H1 (cell line): ENCODE measurements around the gene ZNF609. TPM values are rescaled to one million over a fixed set of nuclear protein-coding genes. Genes with fewer than 3 reads are reported as not detected.

Source experiments
- CTCF ChIA-PET: fragments of 300-600 bp; sonication (Branson Sonifier 250); formaldehyde crosslinking; loops from one replicate; lab custom pipeline; 2021; ENCODE audit not compliant: partially characterized antibody; lab: Charles Lee
- POLR2A ChIA-PET: fragments of 300-600 bp; sonication (Branson Sonifier 250); formaldehyde crosslinking; loops from one replicate; lab custom pipeline; 2021; ENCODE audit warnings: inconsistent platforms; ENCODE audit not compliant: partially characterized antibody; lab: Charles Lee
- DNase-seq, 2 experiments: peaks; one replicate each; pipeline versions ENCODE4 v3.0.0 to v3.0.0-alpha.2; 2010 to 2022; ENCODE audit warnings: low spot score in 2 of 2, low read depth in 1 of 2, mixed read lengths in 1 of 2
- FAIRE-seq: peaks from 2 replicates; lab custom pipeline; 2011; peaks lifted over from hg19 to GRCh38; lab: Jason Lieb, UNC
- H2AFZ ChIP-seq: 2 replicates; pipeline ENCODE4 v1.8.1; 2012; ENCODE audit warnings: low read length, inconsistent platforms
- H2AK5ac ChIP-seq: 2 replicates; pipeline ENCODE4 v1.6.1; 2013; ENCODE audit warnings: low read depth, low read length
- H2BK120ac ChIP-seq: replicated peaks from 2 replicates; pipeline ENCODE3; 2013; ENCODE audit warnings: low read depth, low read length, inconsistent platforms
- H2BK12ac ChIP-seq: 2 replicates; pipeline ENCODE4 v1.6.1; 2013; ENCODE audit warnings: low read depth, low read length
- H2BK15ac ChIP-seq: 2 replicates; pipeline ENCODE4 v1.6.1; 2013; ENCODE audit warnings: low read length
- H2BK20ac ChIP-seq: 2 replicates; pipeline ENCODE4 v1.6.1; 2013; ENCODE audit warnings: low read length
- H2BK5ac ChIP-seq: 2 replicates; pipeline ENCODE4 v1.6.1; 2013; ENCODE audit warnings: low read depth, low read length
- H3K14ac ChIP-seq: 2 replicates; pipeline ENCODE4 v1.6.1; 2013; ENCODE audit warnings: inconsistent platforms; ENCODE audit not compliant: insufficient read length
- H3K18ac ChIP-seq: 2 replicates; pipeline ENCODE4 v1.6.1; 2013; ENCODE audit warnings: low read length; ENCODE audit errors: extremely low read depth
- H3K23ac ChIP-seq: 2 replicates; pipeline ENCODE4 v1.6.1; 2013; ENCODE audit warnings: inconsistent platforms; ENCODE audit not compliant: insufficient read length
- H3K23me2 ChIP-seq: 2 replicates; pipeline ENCODE4 v1.6.1; 2013; ENCODE audit warnings: low read depth, low read length
- H3K27ac ChIP-seq: 2 replicates; pipeline ENCODE4 v1.6.1; 2011; ENCODE audit warnings: low read depth, low read length, inconsistent platforms
- H3K27me3 ChIP-seq, 4 experiments: replicated peaks in 1 of 4; 1 replicate in 1 of 4; 2 replicates in 3 of 4; pipeline versions ENCODE4 v1.6.1 to v1.8.1; 2011 to 2013; ENCODE audit warnings: low read length in 3 of 4, mild to moderate bottlenecking in 3 of 4, inconsistent platforms in 2 of 4, mixed read lengths in 2 of 4, moderate library complexity in 1 of 4; ENCODE audit not compliant: control insufficient read depth in 3 of 4, insufficient read depth in 3 of 4; ENCODE audit errors: extremely low read depth in 1 of 4
- H3K36me3 ChIP-seq, 4 experiments: 2 replicates each; pipeline versions ENCODE4 v1.6.1 to v1.8.1; 2011 to 2013; ENCODE audit warnings: mild to moderate bottlenecking in 4 of 4, low read length in 3 of 4, moderate library complexity in 2 of 4, control low read depth in 1 of 4, inconsistent platforms in 1 of 4; ENCODE audit not compliant: insufficient read depth in 4 of 4, control insufficient read depth in 2 of 4
- H3K4ac ChIP-seq: replicated peaks from 2 replicates; pipeline ENCODE3; 2013; ENCODE audit warnings: low read length, low read depth, mixed read lengths, inconsistent platforms; ENCODE audit not compliant: insufficient read length
- H3K4me1 ChIP-seq, 4 experiments: replicated peaks in 1 of 4; 1 replicate in 1 of 4; 2 replicates in 3 of 4; pipeline versions ENCODE4 v1.6.1 to v1.8.1; 2011 to 2013; ENCODE audit warnings: low read length in 3 of 4, inconsistent platforms in 2 of 4, mixed read lengths in 1 of 4; ENCODE audit not compliant: insufficient read depth in 4 of 4, control insufficient read depth in 3 of 4
- H3K4me2 ChIP-seq, 2 experiments: 2 replicates each; pipeline versions ENCODE4 v1.6.1 to v1.8.1; 2011 to 2013; ENCODE audit warnings: low read depth in 2 of 2, low read length in 2 of 2, control low read depth in 1 of 2, inconsistent platforms in 1 of 2, mild to moderate bottlenecking in 1 of 2; ENCODE audit not compliant: insufficient read depth in 1 of 2
- H3K4me3 ChIP-seq, 4 experiments: fragments of 200-600, 300-600 bp in 1 of 4; sonication (generic), shearing (Covaris generic), sonication (Bioruptor Twin) in 1 of 4; 2 replicates each; pipeline versions ENCODE4 v1.5.1 to v1.8.1; 2011 to 2016; ENCODE audit warnings: low read length in 4 of 4, low read depth in 3 of 4, control low read depth in 2 of 4, inconsistent platforms in 2 of 4, mild to moderate bottlenecking in 2 of 4, mixed read lengths in 1 of 4, moderate library complexity in 1 of 4; ENCODE audit not compliant: insufficient read depth in 2 of 4; ENCODE audit errors: extremely low read depth in 1 of 4
- H3K56ac ChIP-seq: replicated peaks from 2 replicates; pipeline ENCODE3; 2013; ENCODE audit warnings: low read depth, mild to moderate bottlenecking, mixed read lengths, low read length, inconsistent platforms; ENCODE audit not compliant: insufficient read length
- H3K79me1 ChIP-seq: 2 replicates; pipeline ENCODE4 v1.6.1; 2013; ENCODE audit warnings: low read depth, low read length, control low read depth
- H3K79me2 ChIP-seq, 2 experiments: 2 replicates each; pipeline versions ENCODE4 v1.6.1 to v1.8.1; 2012 to 2013; ENCODE audit warnings: low read length in 2 of 2, mild to moderate bottlenecking in 2 of 2, inconsistent platforms in 1 of 2; ENCODE audit not compliant: insufficient read depth in 2 of 2, control insufficient read depth in 1 of 2
- H3K9ac ChIP-seq, 4 experiments: replicated peaks in 1 of 4; 1 replicate in 1 of 4; 2 replicates in 3 of 4; pipeline versions ENCODE4 v1.6.1 to v1.8.1; 2011 to 2013; ENCODE audit warnings: low read depth in 3 of 4, low read length in 3 of 4, control low read depth in 2 of 4, mild to moderate bottlenecking in 2 of 4, moderate library complexity in 2 of 4, inconsistent platforms in 1 of 4; ENCODE audit errors: extremely low read depth in 1 of 4
- H3K9me3 ChIP-seq, 2 experiments: 2 replicates each; pipeline versions ENCODE4 v1.6.1 to v1.8.1; 2012 to 2013; ENCODE audit warnings: mild to moderate bottlenecking in 2 of 2, moderate library complexity in 2 of 2, control low read depth in 1 of 2, inconsistent platforms in 1 of 2, low read depth in 1 of 2, low read length in 1 of 2, mixed read lengths in 1 of 2; ENCODE audit not compliant: insufficient read depth in 2 of 2
- H4K20me1 ChIP-seq, 2 experiments: replicated peaks in 1 of 2; 2 replicates each; pipeline versions ENCODE3 to v1.8.1; 2011 to 2013; ENCODE audit warnings: inconsistent platforms in 2 of 2, low read length in 2 of 2, mild to moderate bottlenecking in 1 of 2; ENCODE audit not compliant: insufficient read depth in 2 of 2, control insufficient read depth in 1 of 2
- H4K5ac ChIP-seq: 2 replicates; pipeline ENCODE4 v1.6.1; 2013; ENCODE audit warnings: low read length, low read depth, mixed read lengths, inconsistent platforms; ENCODE audit not compliant: insufficient read length
- H4K8ac ChIP-seq: 2 replicates; pipeline ENCODE4 v1.8.0; 2013; ENCODE audit warnings: mild to moderate bottlenecking, moderate library complexity, low read length, inconsistent platforms; ENCODE audit not compliant: insufficient read depth; ENCODE audit errors: extremely low read depth
- H4K91ac ChIP-seq: replicated peaks from 2 replicates; pipeline ENCODE3; 2013; ENCODE audit warnings: low read length, mixed read lengths, inconsistent platforms; ENCODE audit not compliant: insufficient read length
- ASH2L ChIP-seq: fragments of 200-600, 300-600 bp; sonication (generic); IDR thresholded peaks from one replicate; pipeline ENCODE4 v1.7.1; 2017; ENCODE audit warnings: low read length
- ATF3 ChIP-seq: IDR thresholded peaks from 2 replicates; pipeline ENCODE4 v1.6.1; 2011; ENCODE audit warnings: low read depth, mild to moderate bottlenecking, low read length; ENCODE audit not compliant: insufficient read depth
- BRCA1 ChIP-seq: IDR thresholded peaks from 2 replicates; pipeline ENCODE4 v1.6.1; 2012; ENCODE audit warnings: low read depth, low read length, improper control_type of control experiment
- NANOG ChIP-seq: IDR thresholded peaks from 2 replicates; pipeline ENCODE4 v1.6.1; 2011; ENCODE audit warnings: low read length, low read depth, mild to moderate bottlenecking, inconsistent platforms; ENCODE audit not compliant: insufficient read depth, poor library complexity, severe bottlenecking
- WGBS, 2 experiments: shearing (Covaris generic) in 1 of 2; methylation state at CpG; one replicate each; pipeline versions ENCODE4 v1.1.6 to v1.1.7; 2013 to 2015; ENCODE audit warnings: low lambda C conversion rate in 2 of 2, mixed read lengths in 2 of 2, inconsistent platforms in 1 of 2, low coverage in 1 of 2, missing lambda C conversion rate in 1 of 2; ENCODE audit not compliant: insufficient replicate concordance in 2 of 2, insufficient coverage in 1 of 2, insufficient read length in 1 of 2; ENCODE audit errors: extremely low coverage in 1 of 2, missing lambda C conversion rate in 1 of 2; 5-methylcytosine and 5-hydroxymethylcytosine counted together
- polyA plus RNA-seq, 7 experiments: library from polyadenylated mRNA; depleted of rRNA in 3 of 7; stranded (reverse) in 5 of 7; unstranded in 2 of 7; fragments of >200 nt in 5 of 7; fragments of 200-250 nt in 2 of 7; gene quantifications; 1 replicate in 5 of 7; 2 replicates in 1 of 7; 4 replicates in 1 of 7; pipeline versions ENCODE4 v1.2.1 to v1.2.3, GENCODE V29; 2011 to 2013; ENCODE audit warnings: missing spikeins in 2 of 7, mixed read lengths in 2 of 7
- total RNA-seq: library from RNA; stranded (reverse); fragmentation: NEBNext Ultra II Directional; extraction: Animal tissue kit (Norgen Biotek cat#: 25700); gene quantifications from 2 replicates; pipeline ENCODE4 v1.2.1, GENCODE V29; 2021

The ZNF609 gene
- total and polyA plus RNA-seq, 2 of the 8 experiments (the other 6 are each of a cell fraction or from before 2014, with no cell fraction given): 15.5 to 47.8 TPM

- Histone ChIP-seq H2BK15ac (no peak overlapping the region), H4K5ac (no peak overlapping the region), H2BK120ac (no peak overlapping the region), H2AFZ (no peak overlapping the region), H2AK5ac (no peak overlapping the region), H3K4me1 (peaks cover 0 to 5% (median 3%) of the 10 kb centered on the region in 4 experiments; a peak in 5 of 7 replicates), H2BK5ac (no peak overlapping the region), H3K4me2 (0 out of 4 replicates have a peak overlapping the region, but pooled peaks of 1 of the 2 experiments have one; percentile 14), H3K79me1 (peaks cover 5% of the 10 kb centered on the region; the same call in 1 of the 2 replicates), H3K9ac (no peak overlapping the region), H3K79me2 (peaks cover 0 to 95% of the 10 kb centered on the region in 2 experiments; a peak in 3 of 4 replicates), H3K14ac (no peak overlapping the region), H3K27ac (no peak overlapping the region), H4K8ac (no peak overlapping the region), H3K23ac (no peak overlapping the region), H3K36me3 (no peaks in the 10 kb centered on the region), H2BK12ac (no peak overlapping the region), H4K20me1 (peaks cover 3 to 13% of the 10 kb centered on the region in 2 experiments), H3K56ac (no peak overlapping the region), H4K91ac (no peak overlapping the region), H3K9me3 (no peaks in the 10 kb centered on the region), H3K23me2 (no peaks in the 10 kb centered on the region), H3K27me3 (no peaks in the 10 kb centered on the region), H2BK20ac (no peak overlapping the region), H3K4me3 (no peak overlapping the region), H3K4ac (no peak overlapping the region), H3K18ac (no peak overlapping the region)
- DNase-seq (no peak), FAIRE-seq (no peak)
- ChIA-PET CTCF (interaction anchor here (1.6 to 1.7 kb wide), 2 partner anchors 12 to 137 kb away, joined by 3 to 4 read pairs; no protein-coding TSS in a partner anchor), POLR2A (interaction anchor here (1.3 to 1.4 kb wide), 2 partner anchors 13 to 17 kb away, joined by 3 to 6 read pairs; no protein-coding TSS in a partner anchor)
- 80% methylated on average over 3 of the region's 9 CpGs; no CpG with 5 or more reads in 1 of the 2 experiments for WGBS, 2 experiments
- TF ChIP-seq BRCA1: no peak
- TF ChIP-seq ASH2L: no peak
- TF ChIP-seq ATF3: no peak
- TF ChIP-seq NANOG: no peak
These were observed 55.4 kb downstream of the ZNF609 start for GRCh38 chr15:64515825-64516224.
